ENCODE results near the gene CTDSPL.

DNA sequence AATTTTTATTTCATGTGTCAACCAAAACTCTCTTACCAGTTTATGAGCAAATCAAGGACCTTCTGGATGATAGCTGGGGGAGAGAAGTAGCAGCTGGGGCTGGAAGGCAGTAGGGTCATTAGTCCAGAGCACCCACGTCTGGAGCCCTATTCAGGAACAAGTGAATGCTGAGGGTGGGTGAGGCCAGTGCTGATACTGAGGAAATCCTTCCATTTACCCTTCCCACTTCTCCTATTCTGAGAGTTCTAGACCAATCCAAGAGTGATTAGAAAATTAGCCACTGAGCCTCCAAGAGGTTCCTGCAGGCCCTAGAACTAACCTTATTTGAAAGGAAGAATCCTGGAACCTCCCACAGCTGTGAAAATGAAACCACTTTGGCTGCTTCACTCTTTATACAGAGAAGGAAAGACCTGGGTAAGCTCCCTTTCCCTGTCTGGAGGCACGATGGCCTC, 82.7 kb downstream of the CTDSPL start:
- TF ChIP-seq, protein P1, sequence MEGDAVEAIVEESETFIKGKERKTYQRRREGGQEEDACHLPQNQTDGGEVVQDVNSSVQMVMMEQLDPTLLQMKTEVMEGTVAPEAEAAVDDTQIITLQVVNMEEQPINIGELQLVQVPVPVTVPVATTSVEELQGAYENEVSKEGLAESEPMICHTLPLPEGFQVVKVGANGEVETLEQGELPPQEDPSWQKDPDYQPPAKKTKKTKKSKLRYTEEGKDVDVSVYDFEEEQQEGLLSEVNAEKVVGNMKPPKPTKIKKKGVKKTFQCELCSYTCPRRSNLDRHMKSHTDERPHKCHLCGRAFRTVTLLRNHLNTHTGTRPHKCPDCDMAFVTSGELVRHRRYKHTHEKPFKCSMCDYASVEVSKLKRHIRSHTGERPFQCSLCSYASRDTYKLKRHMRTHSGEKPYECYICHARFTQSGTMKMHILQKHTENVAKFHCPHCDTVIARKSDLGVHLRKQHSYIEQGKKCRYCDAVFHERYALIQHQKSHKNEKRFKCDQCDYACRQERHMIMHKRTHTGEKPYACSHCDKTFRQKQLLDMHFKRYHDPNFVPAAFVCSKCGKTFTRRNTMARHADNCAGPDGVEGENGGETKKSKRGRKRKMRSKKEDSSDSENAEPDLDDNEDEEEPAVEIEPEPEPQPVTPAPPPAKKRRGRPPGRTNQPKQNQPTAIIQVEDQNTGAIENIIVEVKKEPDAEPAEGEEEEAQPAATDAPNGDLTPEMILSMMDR (IDR thresholded peaks at IDR 0.05; ENCODE audit: borderline replicate concordance, extremely low read depth, low read length, poor library complexity, severe bottlenecking) = no peak
- TF ChIP-seq EZH2 (IDR thresholded peaks at IDR 0.05; ENCODE audit: borderline replicate concordance, low read depth, low read length, severe bottlenecking) = no peak
